ENCODE data around the gene USP7. TPM values are rescaled to one million over a fixed set of nuclear protein-coding genes. Genes with fewer than 3 reads are reported as not detected.

Gene USP7
- total and polyA plus RNA-seq, 10 of the 15 experiments (the other 5 are each of a cell fraction or from before 2014, with no cell fraction given), result 16.2 to 133 (median 60.5) TPM

DNA sequence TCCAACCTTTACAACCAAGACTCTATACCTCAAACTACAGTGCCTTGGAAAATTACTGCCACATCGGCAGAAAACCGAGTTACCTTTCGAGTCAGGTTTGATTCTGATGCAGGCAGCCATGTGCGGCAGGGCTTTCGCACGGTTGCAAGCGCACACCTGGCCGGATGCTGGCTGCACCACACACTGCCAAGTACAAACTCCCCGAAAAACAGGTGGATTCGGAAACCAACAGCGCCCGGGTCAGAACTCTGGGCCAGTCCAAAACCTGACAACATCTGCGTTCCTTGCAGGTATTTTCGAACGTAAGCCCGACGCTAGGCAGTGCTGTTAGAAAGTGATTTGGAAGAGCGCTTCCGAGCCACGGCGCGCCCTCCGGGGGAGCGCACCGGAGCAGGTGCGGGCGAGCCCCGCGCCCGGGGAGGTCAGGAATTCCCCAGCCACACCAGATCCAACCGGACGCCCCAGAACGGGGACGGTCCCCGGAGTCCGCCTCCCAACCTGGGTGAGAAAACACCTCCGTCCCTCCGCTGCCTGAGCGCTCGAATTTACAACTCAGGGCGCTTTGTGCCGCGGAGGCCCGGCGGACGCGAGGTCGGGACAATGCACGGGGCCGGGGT is 1.2 kb downstream of the USP7 start (continued):
- TF ChIP-seq CBX3 (IDR thresholded peaks at IDR 0.05; ENCODE audit: borderline replicate concordance, low read depth) (no peak), IKZF1 (conservative IDR thresholded peaks at IDR 0.05) (peak; percentile 51), CHD2 (IDR thresholded peaks at IDR 0.05; ENCODE audit: borderline replicate concordance, low read depth, low read length) (0 out of 2 replicates have a peak, but pooled peaks have one; percentile 43), TCF7 (IDR thresholded peaks at IDR 0.05; ENCODE audit: borderline replicate concordance) (no peak), YY1 (IDR thresholded peaks at IDR 0.05; ENCODE audit: low read depth, low read length) (0 out of 2 replicates have a peak, but pooled peaks have one; percentile 34), MTA3 (IDR thresholded peaks at IDR 0.05; ENCODE audit: borderline replicate concordance, low read length) (no peak), TCF3 (IDR thresholded peaks at IDR 0.05; ENCODE audit: borderline replicate concordance, insufficient read depth, low read depth, low read length) (peak; percentile 90), TARDBP (IDR thresholded peaks at IDR 0.05; ENCODE audit: borderline replicate concordance) (no peak), JUND (IDR thresholded peaks at IDR 0.05; ENCODE audit: low read depth, low read length) (no peak), IRF4 (IDR thresholded peaks at IDR 0.05; ENCODE audit: low read depth, low read length) (no peak), ESRRA (IDR thresholded peaks at IDR 0.05; ENCODE audit: low read length) (no peak), SMAD1 (IDR thresholded peaks at IDR 0.05; ENCODE audit: low read depth, partially characterized antibody) (no peak), BCL11A (IDR thresholded peaks at IDR 0.05; ENCODE audit: low read depth, low read length) (no peak), EED (IDR thresholded peaks at IDR 0.05; ENCODE audit: low read depth) (peak; percentile 48; the same call in 1 of the 2 replicates), EGR1 (IDR thresholded peaks at IDR 0.05; ENCODE audit: borderline replicate concordance in 1 of 2, low read depth in 2 of 2, low read length in 2 of 2) (no peak), ZNF217 (IDR thresholded peaks at IDR 0.05) (no peak)
- TF ChIP-seq, protein P1, sequence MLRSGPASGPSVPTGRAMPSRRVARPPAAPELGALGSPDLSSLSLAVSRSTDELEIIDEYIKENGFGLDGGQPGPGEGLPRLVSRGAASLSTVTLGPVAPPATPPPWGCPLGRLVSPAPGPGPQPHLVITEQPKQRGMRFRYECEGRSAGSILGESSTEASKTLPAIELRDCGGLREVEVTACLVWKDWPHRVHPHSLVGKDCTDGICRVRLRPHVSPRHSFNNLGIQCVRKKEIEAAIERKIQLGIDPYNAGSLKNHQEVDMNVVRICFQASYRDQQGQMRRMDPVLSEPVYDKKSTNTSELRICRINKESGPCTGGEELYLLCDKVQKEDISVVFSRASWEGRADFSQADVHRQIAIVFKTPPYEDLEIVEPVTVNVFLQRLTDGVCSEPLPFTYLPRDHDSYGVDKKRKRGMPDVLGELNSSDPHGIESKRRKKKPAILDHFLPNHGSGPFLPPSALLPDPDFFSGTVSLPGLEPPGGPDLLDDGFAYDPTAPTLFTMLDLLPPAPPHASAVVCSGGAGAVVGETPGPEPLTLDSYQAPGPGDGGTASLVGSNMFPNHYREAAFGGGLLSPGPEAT (IDR thresholded peaks at IDR 0.05; ENCODE audit: low read depth), result peak; percentile 32; the same call in 1 of the 2 replicates
- TF ChIP-seq, protein P2, sequence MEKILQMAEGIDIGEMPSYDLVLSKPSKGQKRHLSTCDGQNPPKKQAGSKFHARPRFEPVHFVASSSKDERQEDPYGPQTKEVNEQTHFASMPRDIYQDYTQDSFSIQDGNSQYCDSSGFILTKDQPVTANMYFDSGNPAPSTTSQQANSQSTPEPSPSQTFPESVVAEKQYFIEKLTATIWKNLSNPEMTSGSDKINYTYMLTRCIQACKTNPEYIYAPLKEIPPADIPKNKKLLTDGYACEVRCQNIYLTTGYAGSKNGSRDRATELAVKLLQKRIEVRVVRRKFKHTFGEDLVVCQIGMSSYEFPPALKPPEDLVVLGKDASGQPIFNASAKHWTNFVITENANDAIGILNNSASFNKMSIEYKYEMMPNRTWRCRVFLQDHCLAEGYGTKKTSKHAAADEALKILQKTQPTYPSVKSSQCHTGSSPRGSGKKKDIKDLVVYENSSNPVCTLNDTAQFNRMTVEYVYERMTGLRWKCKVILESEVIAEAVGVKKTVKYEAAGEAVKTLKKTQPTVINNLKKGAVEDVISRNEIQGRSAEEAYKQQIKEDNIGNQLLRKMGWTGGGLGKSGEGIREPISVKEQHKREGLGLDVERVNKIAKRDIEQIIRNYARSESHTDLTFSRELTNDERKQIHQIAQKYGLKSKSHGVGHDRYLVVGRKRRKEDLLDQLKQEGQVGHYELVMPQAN (conservative IDR thresholded peaks at IDR 0.05), result no peak; the same call in 1 of the 2 replicates
- TF ChIP-seq, protein P3, sequence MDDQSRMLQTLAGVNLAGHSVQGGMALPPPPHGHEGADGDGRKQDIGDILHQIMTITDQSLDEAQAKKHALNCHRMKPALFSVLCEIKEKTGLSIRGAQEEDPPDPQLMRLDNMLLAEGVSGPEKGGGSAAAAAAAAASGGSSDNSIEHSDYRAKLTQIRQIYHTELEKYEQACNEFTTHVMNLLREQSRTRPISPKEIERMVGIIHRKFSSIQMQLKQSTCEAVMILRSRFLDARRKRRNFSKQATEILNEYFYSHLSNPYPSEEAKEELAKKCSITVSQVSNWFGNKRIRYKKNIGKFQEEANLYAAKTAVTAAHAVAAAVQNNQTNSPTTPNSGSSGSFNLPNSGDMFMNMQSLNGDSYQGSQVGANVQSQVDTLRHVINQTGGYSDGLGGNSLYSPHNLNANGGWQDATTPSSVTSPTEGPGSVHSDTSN (IDR thresholded peaks at IDR 0.05; ENCODE audit: insufficient replicate concordance, low read depth, low read length), result no peak
- TF ChIP-seq, protein P4, sequence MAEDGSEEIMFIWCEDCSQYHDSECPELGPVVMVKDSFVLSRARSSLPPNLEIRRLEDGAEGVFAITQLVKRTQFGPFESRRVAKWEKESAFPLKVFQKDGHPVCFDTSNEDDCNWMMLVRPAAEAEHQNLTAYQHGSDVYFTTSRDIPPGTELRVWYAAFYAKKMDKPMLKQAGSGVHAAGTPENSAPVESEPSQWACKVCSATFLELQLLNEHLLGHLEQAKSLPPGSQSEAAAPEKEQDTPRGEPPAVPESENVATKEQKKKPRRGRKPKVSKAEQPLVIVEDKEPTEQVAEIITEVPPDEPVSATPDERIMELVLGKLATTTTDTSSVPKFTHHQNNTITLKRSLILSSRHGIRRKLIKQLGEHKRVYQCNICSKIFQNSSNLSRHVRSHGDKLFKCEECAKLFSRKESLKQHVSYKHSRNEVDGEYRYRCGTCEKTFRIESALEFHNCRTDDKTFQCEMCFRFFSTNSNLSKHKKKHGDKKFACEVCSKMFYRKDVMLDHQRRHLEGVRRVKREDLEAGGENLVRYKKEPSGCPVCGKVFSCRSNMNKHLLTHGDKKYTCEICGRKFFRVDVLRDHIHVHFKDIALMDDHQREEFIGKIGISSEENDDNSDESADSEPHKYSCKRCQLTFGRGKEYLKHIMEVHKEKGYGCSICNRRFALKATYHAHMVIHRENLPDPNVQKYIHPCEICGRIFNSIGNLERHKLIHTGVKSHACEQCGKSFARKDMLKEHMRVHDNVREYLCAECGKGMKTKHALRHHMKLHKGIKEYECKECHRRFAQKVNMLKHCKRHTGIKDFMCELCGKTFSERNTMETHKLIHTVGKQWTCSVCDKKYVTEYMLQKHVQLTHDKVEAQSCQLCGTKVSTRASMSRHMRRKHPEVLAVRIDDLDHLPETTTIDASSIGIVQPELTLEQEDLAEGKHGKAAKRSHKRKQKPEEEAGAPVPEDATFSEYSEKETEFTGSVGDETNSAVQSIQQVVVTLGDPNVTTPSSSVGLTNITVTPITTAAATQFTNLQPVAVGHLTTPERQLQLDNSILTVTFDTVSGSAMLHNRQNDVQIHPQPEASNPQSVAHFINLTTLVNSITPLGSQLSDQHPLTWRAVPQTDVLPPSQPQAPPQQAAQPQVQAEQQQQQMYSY (CRISPR knock-in tag; IDR thresholded peaks at IDR 0.05), result no peak
- TF ChIP-seq, protein P5, sequence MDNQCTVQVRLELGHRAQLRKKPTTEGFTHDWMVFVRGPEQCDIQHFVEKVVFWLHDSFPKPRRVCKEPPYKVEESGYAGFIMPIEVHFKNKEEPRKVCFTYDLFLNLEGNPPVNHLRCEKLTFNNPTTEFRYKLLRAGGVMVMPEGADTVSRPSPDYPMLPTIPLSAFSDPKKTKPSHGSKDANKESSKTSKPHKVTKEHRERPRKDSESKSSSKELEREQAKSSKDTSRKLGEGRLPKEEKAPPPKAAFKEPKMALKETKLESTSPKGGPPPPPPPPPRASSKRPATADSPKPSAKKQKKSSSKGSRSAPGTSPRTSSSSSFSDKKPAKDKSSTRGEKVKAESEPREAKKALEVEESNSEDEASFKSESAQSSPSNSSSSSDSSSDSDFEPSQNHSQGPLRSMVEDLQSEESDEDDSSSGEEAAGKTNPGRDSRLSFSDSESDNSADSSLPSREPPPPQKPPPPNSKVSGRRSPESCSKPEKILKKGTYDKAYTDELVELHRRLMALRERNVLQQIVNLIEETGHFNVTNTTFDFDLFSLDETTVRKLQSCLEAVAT (IDR thresholded peaks at IDR 0.05), result peak; percentile 60

Data from GM12878 (cell line).